Peyer's patch (tissue), 4 donors: ENCODE data around the gene KIF6. TPM values are rescaled to one million over a fixed set of nuclear protein-coding genes. Genes with fewer than 3 reads are reported as not detected.

ENCODE experiments used
- DNase-seq, 3 donors: peaks; one replicate each; pipeline ENCODE4 v3.0.0-alpha.2; 2017 to 2019
- H3K27ac ChIP-seq, 4 donors: fragments of 200-600 bp; sonication (generic); one replicate each; pipeline ENCODE4 v1.5.1; 2016 to 2019
- H3K27me3 ChIP-seq, 2 donors: fragments of 200-600 bp; sonication (generic); one replicate each; pipeline ENCODE4 v1.5.1; 2019
- H3K36me3 ChIP-seq, 3 donors: fragments of 200-600 bp; sonication (generic); one replicate each; pipeline ENCODE4 v1.5.1; 2016 to 2019
- H3K4me1 ChIP-seq, 4 donors: fragments of 200-600 bp; sonication (generic); one replicate each; pipeline ENCODE4 v1.5.1; 2016 to 2019
- H3K4me3 ChIP-seq, 4 donors: fragments of 200-600 bp; sonication (generic); 1 replicate in 3 of 4; 2 replicates in 1 of 4; pipeline ENCODE4 v1.5.1; 2016 to 2019; ENCODE audit warnings: mild to moderate bottlenecking in 1 of 4
- H3K9me3 ChIP-seq, 4 donors: fragments of 200-600 bp; sonication (generic); one replicate each; pipeline ENCODE4 v1.5.1; 2016 to 2019; ENCODE audit warnings: mild to moderate bottlenecking in 1 of 4
- CTCF ChIP-seq, 6 experiments: fragments of 450-650 bp in 4 of 6; fragments of 200-600 bp in 2 of 6; sonication (generic) in 1 of 6; IDR thresholded peaks; one replicate each; pipeline ENCODE4 v1.5.1; 2017 to 2019; ENCODE audit warnings: antibody characterized with exemption in 6 of 6, mild to moderate bottlenecking in 3 of 6, moderate library complexity in 1 of 6
- POLR2A ChIP-seq, 2 donors: fragments of 450-650 bp; IDR thresholded peaks; one replicate each; pipeline ENCODE4 v1.5.1; 2017; ENCODE audit warnings: antibody characterized with exemption in 2 of 2, mild to moderate bottlenecking in 2 of 2, moderate library complexity in 2 of 2
- total RNA-seq, 4 donors: library from RNA; depleted of rRNA; stranded (reverse); fragments of >200 nt; gene quantifications; one replicate each; pipeline ENCODE4 v1.1.0, GENCODE V29; 2016

KIF6 gene
- total RNA-seq, 4 donors from 2014 or later = 0.83 TPM; not detected in 3

- TF ChIP-seq CTCF (IDR thresholded peaks at IDR 0.05) (no peak), POLR2A (IDR thresholded peaks at IDR 0.05) (no peak)
- H3K36me3 ChIP-seq = no peaks in the 10 kb centered on the region
- H3K9me3 ChIP-seq = no peaks in the 10 kb centered on the region
- no peak overlapping the region for H3K4me3 ChIP-seq
- no peak for DNase-seq
- H3K4me1 ChIP-seq = no peaks in the 10 kb centered on the region
- no peak overlapping the region for H3K27ac ChIP-seq
- no peaks in the 10 kb centered on the region for H3K27me3 ChIP-seq
These were observed 309.2 kb downstream of the KIF6 start for GRCh38 chr6:39416026-39416425.

- no peak overlapping the region for H3K4me3 ChIP-seq
- no peaks in the 10 kb centered on the region for H3K9me3 ChIP-seq
- no peaks in the 10 kb centered on the region for H3K4me1 ChIP-seq
- no peaks in the 10 kb centered on the region for H3K27me3 ChIP-seq
- DNase-seq = no peak
- no peaks in the 10 kb centered on the region for H3K36me3 ChIP-seq
- no peak overlapping the region for H3K27ac ChIP-seq
- TF ChIP-seq CTCF (IDR thresholded peaks at IDR 0.05) (no peak), POLR2A (IDR thresholded peaks at IDR 0.05) (no peak)
These were observed 309.7 kb downstream of the KIF6 start for GRCh38 chr6:39415482-39415881.

GRCh38 chr6:39411465-39411864 lies 313.7 kb downstream of the KIF6 start:
- Histone ChIP-seq H3K4me1 (no peaks in the 10 kb centered on the region), H3K27ac (no peak overlapping the region), H3K36me3 (no peaks in the 10 kb centered on the region), H3K4me3 (no peak overlapping the region), H3K9me3 (no peaks in the 10 kb centered on the region), H3K27me3 (no peaks in the 10 kb centered on the region)
- DNase-seq = no peak
- TF ChIP-seq POLR2A (IDR thresholded peaks at IDR 0.05) (no peak), CTCF (IDR thresholded peaks at IDR 0.05) (no peak)

- H3K9me3 ChIP-seq = no peaks in the 10 kb centered on the region
- no peak overlapping the region for H3K4me3 ChIP-seq
- no peak overlapping the region for H3K27ac ChIP-seq
- no peaks in the 10 kb centered on the region for H3K36me3 ChIP-seq
- no peak for DNase-seq
- TF ChIP-seq CTCF (IDR thresholded peaks at IDR 0.05) = no peak
- no peak for TF ChIP-seq POLR2A (IDR thresholded peaks at IDR 0.05)
- H3K4me1 ChIP-seq = no peaks in the 10 kb centered on the region
- H3K27me3 ChIP-seq = no peaks in the 10 kb centered on the region
These were observed 314.2 kb downstream of the KIF6 start for GRCh38 chr6:39411001-39411400.

GRCh38 chr6:39409889-39410288 lies 315.3 kb downstream of the KIF6 start:
- DNase-seq = no peak
- Histone ChIP-seq H3K27ac (no peak overlapping the region), H3K36me3 (no peaks in the 10 kb centered on the region), H3K4me3 (no peak overlapping the region), H3K4me1 (no peaks in the 10 kb centered on the region), H3K27me3 (no peaks in the 10 kb centered on the region), H3K9me3 (no peaks in the 10 kb centered on the region)
- TF ChIP-seq CTCF (IDR thresholded peaks at IDR 0.05) (no peak), POLR2A (IDR thresholded peaks at IDR 0.05) (no peak)

- TF ChIP-seq POLR2A (IDR thresholded peaks at IDR 0.05) = no peak
- TF ChIP-seq CTCF (IDR thresholded peaks at IDR 0.05) = no peak
- Histone ChIP-seq H3K4me1 (no peaks in the 10 kb centered on the region), H3K27ac (no peak overlapping the region), H3K27me3 (no peaks in the 10 kb centered on the region), H3K36me3 (no peaks in the 10 kb centered on the region), H3K4me3 (no peak overlapping the region), H3K9me3 (no peaks in the 10 kb centered on the region)
- no peak for DNase-seq
These were observed 317.7 kb downstream of the KIF6 start for GRCh38 chr6:39407446-39407993.
